Measurements from ENCODE around the gene COG3. TPM values are rescaled to one million over a fixed set of nuclear protein-coding genes. Genes with fewer than 3 reads are reported as not detected.

The COG3 gene
- total and polyA plus RNA-seq, 2 of the 13 experiments (the other 11 are each of a cell fraction or from before 2014, with no cell fraction given), result 37.8 to 47.5 TPM

- 0 out of 2 replicates have a peak overlapping the region, but pooled peaks have one; percentile 17 for H3K9ac ChIP-seq (ENCODE audit: insufficient read depth, low read depth, low read length)
- H3K27me3 ChIP-seq (ENCODE audit: control insufficient read depth in 1 of 2, insufficient read depth in 2 of 2, low read length in 2 of 2), result no peaks in the 10 kb centered on the region; a peak in 1 of 5 replicates
- H4K20me1 ChIP-seq (ENCODE audit: insufficient read depth, low read length), result 0 out of 2 replicates have a peak, but pooled peaks cover 10% of the 10 kb centered on the region
- ATAC-seq (no peak), FAIRE-seq (no peak), DNase-seq (ENCODE audit: low spot score) (no peak)
- peaks cover 18% of the 10 kb centered on the region for H3K79me2 ChIP-seq (ENCODE audit: insufficient read depth, low read length)
- H3K9me3 ChIP-seq (ENCODE audit: low read length), result no peaks in the 10 kb centered on the region
- no peak overlapping the region for H3K4me3 ChIP-seq (replicated peaks in 1 of 3; ENCODE audit: insufficient read depth in 1 of 3, low read depth in 2 of 3, low read length in 3 of 3)
- H2AFZ ChIP-seq (ENCODE audit: low read length), result no peak overlapping the region
- in situ Hi-C loops (cut with HindIII; ENCODE audit: extremely low pct_ligation_motif_present, low pct_unique_long_range_greater_than_20kb), result loop anchor here (5.0 kb wide), 1 partner anchor 47 kb away; no protein-coding TSS in a partner anchor
- WGBS (ENCODE audit: low lambda C conversion rate), result 93% methylated on average over 1 of the region's 1 CpG
- peaks cover 29% of the 10 kb centered on the region for H3K4me1 ChIP-seq (ENCODE audit: insufficient read depth, low read length)
- ChIA-PET CTCF (ENCODE audit: low intra/inter-chr PET ratio, low total read pairs) (no interaction called here), POLR2A (no interaction called here)
- no peak overlapping the region; the same call in 1 of the 2 replicates for H3K4me2 ChIP-seq (ENCODE audit: low read depth, low read length)
- TSS peak; percentile 81 for BruUV-seq (replicated peaks)
- intact Hi-C loops (cut with micrococcal nuclease; ENCODE audit: unreplicated experiment), result loop anchor here (5.0 kb wide), 1 partner anchor 72 kb away; no protein-coding TSS in a partner anchor
- TF ChIP-seq ZNF484 (CRISPR knock-in tag; IDR thresholded peaks at IDR 0.05; ENCODE audit: borderline replicate concordance, low read depth) (no peak), ZNF629 (CRISPR knock-in tag; conservative IDR thresholded peaks at IDR 0.05) (0 out of 2 replicates have a peak, but pooled peaks have one; percentile 63), HNRNPK (IDR thresholded peaks at IDR 0.05; ENCODE audit: low read depth, low read length, poor library complexity, severe bottlenecking) (peak; percentile 88)
- H3K36me3 ChIP-seq (replicated peaks in 1 of 2; ENCODE audit: control insufficient read depth in 1 of 2, insufficient read depth in 2 of 2, low read length in 2 of 2), result no peaks in the 10 kb centered on the region
- H3K27ac ChIP-seq (ENCODE audit: extremely low read length, insufficient read depth, low read length), result no peak overlapping the region
These were observed 44.8 kb upstream of the COG3 start for GRCh38 chr13:45419945-45420344.

GRCh38 chr13:45422731-45423292 lies 41.9 kb upstream of the COG3 start:
- Histone ChIP-seq H3K27me3 (ENCODE audit: control insufficient read depth in 1 of 2, insufficient read depth in 2 of 2, low read length in 2 of 2) (no peaks in the 10 kb centered on the region), H3K79me2 (ENCODE audit: insufficient read depth, low read length) (no peaks in the 10 kb centered on the region), H3K36me3 (replicated peaks in 1 of 2; ENCODE audit: control insufficient read depth in 1 of 2, insufficient read depth in 2 of 2, low read length in 2 of 2) (no peaks in the 10 kb centered on the region), H3K4me2 (ENCODE audit: low read depth, low read length) (no peak overlapping the region), H3K4me3 (replicated peaks in 1 of 3; ENCODE audit: insufficient read depth in 1 of 3, low read depth in 2 of 3, low read length in 3 of 3) (no peak overlapping the region), H3K9ac (ENCODE audit: insufficient read depth, low read depth, low read length) (no peak overlapping the region), H4K20me1 (ENCODE audit: insufficient read depth, low read length) (no peaks in the 10 kb centered on the region), H3K4me1 (ENCODE audit: insufficient read depth, low read length) (peaks cover 24% of the 10 kb centered on the region), H2AFZ (ENCODE audit: low read length) (no peak overlapping the region), H3K9me3 (ENCODE audit: low read length) (no peaks in the 10 kb centered on the region), H3K27ac (ENCODE audit: extremely low read length, insufficient read depth, low read length) (peak overlapping the region; percentile 25)
- WGBS (ENCODE audit: low lambda C conversion rate), result 21% methylated on average over 3 of the region's 3 CpGs
- intact Hi-C loops (cut with micrococcal nuclease; ENCODE audit: unreplicated experiment), result no loop called here
- no peak for DNase-seq (ENCODE audit: low spot score)
- POLR2A ChIA-PET, result interaction anchor here (1.0 to 1.8 kb wide), 2 partner anchors 42 to 81 kb away, joined by 3 to 5 read pairs; partner anchors contain the start of gene COG3
- no TSS peak for BruUV-seq (replicated peaks)
- no peak for ATAC-seq
- CTCF ChIA-PET (ENCODE audit: low intra/inter-chr PET ratio, low total read pairs), result no interaction called here
- in situ Hi-C loops (cut with HindIII; ENCODE audit: extremely low pct_ligation_motif_present, low pct_unique_long_range_greater_than_20kb), result no loop called here
- no peak for FAIRE-seq
- no peak for TF ChIP-seq ZNF337 (CRISPR knock-in tag; IDR thresholded peaks at IDR 0.05; ENCODE audit: borderline replicate concordance, low read depth)
- no peak for TF ChIP-seq ZNF264 (CRISPR knock-in tag; IDR thresholded peaks at IDR 0.05)
- no peak for TF ChIP-seq DNMT1 (CRISPR knock-in tag; IDR thresholded peaks at IDR 0.05)
- no peak for TF ChIP-seq PITX1 (CRISPR knock-in tag; IDR thresholded peaks at IDR 0.05)
- TF ChIP-seq CAMTA2 (CRISPR knock-in tag; IDR thresholded peaks at IDR 0.05; ENCODE audit: borderline replicate concordance), result no peak
- TF ChIP-seq CBX1 (IDR thresholded peaks at IDR 0.05; ENCODE audit: low read depth), result no peak
- TF ChIP-seq GFI1 (CRISPR knock-in tag; IDR thresholded peaks at IDR 0.05; ENCODE audit: borderline replicate concordance), result no peak
- no peak for TF ChIP-seq U2AF1 (optimal IDR thresholded peaks at IDR 0.05; ENCODE audit: low read depth, low read length)
- TF ChIP-seq EEA1 (CRISPR knock-in tag; IDR thresholded peaks at IDR 0.05; ENCODE audit: borderline replicate concordance), result no peak
